ENCODE results near the gene MUC2.

The MUC2 gene

DNA sequence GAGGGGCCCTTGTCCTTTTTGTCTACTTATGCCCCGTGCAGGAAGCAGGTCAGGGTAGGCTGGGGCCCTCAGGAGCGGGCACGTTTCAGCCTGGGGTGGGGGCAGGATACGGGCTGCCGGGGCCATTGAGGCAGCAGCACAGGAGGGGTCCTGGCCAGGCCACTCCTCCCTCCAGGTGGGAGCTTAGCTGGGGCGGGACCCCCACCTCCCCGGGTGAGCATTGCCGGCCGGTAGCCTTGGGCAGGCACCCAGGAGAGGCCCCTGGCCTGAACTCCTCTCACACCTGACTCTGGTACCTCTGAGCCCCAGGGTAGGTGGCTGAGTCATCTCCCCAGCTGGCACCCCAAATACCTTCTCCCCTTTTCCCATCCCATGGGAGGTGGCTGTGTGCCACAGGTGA is 33.2 kb upstream of the MUC2 start:
- TF ChIP-seq, protein P1, sequence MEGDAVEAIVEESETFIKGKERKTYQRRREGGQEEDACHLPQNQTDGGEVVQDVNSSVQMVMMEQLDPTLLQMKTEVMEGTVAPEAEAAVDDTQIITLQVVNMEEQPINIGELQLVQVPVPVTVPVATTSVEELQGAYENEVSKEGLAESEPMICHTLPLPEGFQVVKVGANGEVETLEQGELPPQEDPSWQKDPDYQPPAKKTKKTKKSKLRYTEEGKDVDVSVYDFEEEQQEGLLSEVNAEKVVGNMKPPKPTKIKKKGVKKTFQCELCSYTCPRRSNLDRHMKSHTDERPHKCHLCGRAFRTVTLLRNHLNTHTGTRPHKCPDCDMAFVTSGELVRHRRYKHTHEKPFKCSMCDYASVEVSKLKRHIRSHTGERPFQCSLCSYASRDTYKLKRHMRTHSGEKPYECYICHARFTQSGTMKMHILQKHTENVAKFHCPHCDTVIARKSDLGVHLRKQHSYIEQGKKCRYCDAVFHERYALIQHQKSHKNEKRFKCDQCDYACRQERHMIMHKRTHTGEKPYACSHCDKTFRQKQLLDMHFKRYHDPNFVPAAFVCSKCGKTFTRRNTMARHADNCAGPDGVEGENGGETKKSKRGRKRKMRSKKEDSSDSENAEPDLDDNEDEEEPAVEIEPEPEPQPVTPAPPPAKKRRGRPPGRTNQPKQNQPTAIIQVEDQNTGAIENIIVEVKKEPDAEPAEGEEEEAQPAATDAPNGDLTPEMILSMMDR (conservative IDR thresholded peaks at IDR 0.05; ENCODE audit: low read depth, low read length), result no peak
- H3K4me3 ChIP-seq (ENCODE audit: low read length), result no peak overlapping the region
- DNase-seq (ENCODE audit: low read depth), result no peak

DNA sequence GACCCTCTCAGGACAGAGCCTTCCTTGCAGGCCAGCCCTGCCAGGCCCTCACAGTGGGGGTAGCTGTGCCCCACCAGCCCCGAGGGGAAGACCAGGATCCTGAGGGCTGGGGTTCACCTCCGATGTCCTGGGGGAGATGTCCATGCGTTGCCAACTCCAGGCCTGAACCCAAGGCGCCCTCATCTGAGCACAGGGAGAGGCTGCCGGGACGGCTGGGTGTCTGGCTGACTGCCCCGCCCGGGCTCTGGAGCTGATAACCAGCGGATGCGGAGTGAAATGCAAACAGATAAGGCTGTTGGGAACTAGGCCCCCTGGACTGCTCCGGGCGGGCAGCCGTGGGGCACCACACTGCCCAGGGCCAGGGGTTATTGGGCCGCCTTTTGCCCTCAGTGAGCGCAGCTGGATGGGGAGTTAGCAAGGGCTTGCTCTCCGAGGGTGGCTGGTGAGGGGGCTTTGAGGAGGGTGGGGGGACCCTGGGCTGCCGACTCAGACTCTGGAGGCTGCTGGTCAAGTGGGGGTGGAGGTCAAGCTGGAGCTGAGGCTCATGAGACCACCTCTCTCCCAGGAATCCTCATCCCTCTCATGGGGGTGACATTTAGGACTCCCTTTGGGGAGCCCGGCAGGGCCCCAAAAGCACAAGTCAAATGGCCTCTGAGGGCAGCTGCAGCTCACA is 32.6 kb upstream of the MUC2 start:
- no peak overlapping the region for H3K4me3 ChIP-seq (ENCODE audit: low read length)
- TF ChIP-seq, protein P1 (conservative IDR thresholded peaks at IDR 0.05; ENCODE audit: low read depth, low read length), result no peak
- no peak for DNase-seq (ENCODE audit: low read depth)

DNA sequence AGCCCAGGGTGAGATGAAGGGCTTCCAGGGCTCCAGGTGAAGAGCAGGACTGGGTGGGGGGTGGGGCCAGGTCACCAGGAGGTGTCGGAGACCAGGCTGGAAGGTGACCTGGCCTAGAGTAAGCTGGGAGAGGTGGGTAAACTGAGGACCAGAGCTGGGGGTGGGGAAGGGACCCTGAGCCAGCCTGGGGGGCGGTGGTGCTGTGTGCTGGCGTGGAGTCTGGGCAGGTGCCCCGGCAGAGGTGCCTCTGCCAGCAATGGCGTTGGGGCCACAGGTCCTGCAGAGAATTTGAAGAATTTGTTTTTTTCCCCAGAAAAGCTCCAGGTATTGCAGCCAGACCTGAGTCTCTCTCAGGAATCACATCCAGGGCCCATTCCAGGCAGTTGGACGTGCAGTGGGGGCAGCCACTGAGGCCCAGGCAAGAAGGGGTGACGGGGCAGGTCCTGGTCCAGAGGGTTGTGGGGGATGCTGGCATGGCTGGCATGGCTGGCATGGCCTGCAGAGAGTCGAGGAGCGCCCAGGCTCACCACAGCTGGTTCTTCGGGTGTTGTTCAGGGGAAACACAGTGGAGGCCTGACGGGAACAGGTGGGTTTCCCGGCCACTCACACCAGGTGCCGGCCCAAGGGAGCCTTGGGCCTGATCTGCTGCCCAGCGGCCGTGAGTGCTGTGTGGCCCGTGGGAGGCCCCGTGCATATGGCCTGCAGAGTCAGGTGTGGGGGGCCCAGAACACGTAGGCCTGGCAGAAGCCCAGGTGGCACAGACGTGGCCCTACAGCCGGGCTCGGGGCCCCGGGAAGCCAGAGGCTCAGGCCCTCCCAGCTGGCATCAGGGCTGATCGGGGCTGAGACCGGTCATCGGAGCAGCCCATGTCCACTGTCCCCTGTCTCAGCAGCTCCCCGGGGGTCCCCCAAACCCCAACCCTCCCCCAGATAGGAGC is 31.8 kb upstream of the MUC2 start:
- DNase-seq (ENCODE audit: low read depth), result no peak
- H3K4me3 ChIP-seq (ENCODE audit: low read length), result no peak overlapping the region
- TF ChIP-seq, protein P1 (conservative IDR thresholded peaks at IDR 0.05; ENCODE audit: low read depth, low read length), result no peak

DNA sequence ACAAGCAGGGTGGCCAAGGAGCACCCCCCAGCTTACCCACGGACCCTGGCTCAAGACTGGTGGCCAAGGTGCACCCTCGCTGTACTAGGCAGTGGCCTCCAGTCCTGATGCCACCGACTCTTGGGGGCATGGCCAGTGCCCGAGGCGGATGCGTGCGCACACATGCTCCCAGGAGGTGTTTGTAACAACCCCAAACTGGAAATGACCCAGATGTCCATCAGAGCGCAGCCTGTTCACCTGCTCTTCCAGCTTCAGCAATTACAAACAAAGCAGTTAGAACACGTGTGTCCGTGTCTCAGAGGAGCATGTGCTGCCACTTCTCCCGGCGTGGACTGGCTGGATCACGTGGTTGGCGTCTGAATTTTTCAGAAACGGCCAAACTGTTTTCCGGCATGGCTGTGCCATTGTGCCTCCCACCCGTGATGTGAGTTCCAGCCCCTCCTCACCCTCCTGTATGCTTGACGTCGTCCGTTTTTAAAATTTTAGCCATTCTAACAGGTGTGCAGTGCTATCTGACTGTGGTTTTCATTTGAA is 31.0 kb upstream of the MUC2 start:
- no peak overlapping the region for H3K4me3 ChIP-seq (ENCODE audit: low read length)
- DNase-seq (ENCODE audit: low read depth), result no peak
- TF ChIP-seq, protein P1 (conservative IDR thresholded peaks at IDR 0.05; ENCODE audit: low read depth, low read length), result no peak

DNA sequence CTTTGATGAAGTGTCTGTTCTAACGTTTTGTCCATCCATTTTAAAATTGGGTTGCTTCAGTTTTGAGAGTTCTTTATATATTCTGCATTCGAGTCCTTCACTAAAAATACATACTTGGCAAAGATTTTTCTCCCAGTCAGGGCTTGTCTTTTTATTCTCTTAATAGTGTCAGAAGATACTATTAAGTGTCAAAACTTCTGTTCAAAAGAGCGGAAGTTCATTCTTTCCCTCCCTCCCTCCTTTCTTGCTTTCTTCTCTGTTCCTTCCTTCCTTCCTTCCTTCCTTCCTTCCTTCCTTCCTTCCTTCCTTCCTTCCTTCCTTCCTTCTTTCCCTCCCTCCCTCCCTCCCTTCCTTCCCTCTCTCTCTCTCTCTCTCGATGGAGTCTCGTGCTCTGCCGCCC is 30.5 kb upstream of the MUC2 start:
- no peak overlapping the region for H3K4me3 ChIP-seq (ENCODE audit: low read length)
- TF ChIP-seq, protein P1 (conservative IDR thresholded peaks at IDR 0.05; ENCODE audit: low read depth, low read length), result no peak
- no peak for DNase-seq (ENCODE audit: low read depth)

DNA sequence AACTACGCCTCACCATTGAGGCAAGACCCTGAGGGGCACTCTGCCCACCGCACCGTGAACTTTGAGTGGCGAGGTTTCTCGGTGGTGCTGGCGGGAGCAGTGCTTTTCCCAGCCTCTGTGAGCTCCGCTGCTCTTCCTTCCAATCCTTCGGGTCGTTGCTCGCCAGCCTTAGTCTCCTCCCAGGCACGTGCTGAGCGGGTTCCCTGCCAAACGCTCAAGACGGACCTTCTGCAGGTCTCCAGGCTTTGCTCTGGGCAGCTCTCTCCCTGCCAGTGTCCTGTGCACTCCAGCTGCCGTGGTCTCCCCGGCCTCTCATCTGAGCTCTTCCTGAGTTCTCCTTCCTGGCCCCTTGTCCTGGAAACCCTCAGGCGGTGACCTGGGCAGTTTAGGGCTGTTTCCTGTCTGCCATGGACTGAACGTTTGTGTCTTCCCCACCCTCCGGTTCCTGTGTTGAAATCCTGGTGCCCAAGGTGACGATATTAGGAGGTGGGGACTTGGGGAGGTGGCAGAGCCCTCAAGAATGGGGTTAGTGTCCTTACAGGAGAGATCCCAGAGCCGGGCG is 27.0 kb upstream of the MUC2 start:
- no peak for DNase-seq (ENCODE audit: low read depth)
- no peak overlapping the region for H3K4me3 ChIP-seq (ENCODE audit: low read length)
- TF ChIP-seq, protein P1 (conservative IDR thresholded peaks at IDR 0.05; ENCODE audit: low read depth, low read length), result no peak

Measured in retinal pigment epithelial cell (primary cell).